ENCODE measurements around the gene SIN3A.

- TF ChIP-seq, protein P1, sequence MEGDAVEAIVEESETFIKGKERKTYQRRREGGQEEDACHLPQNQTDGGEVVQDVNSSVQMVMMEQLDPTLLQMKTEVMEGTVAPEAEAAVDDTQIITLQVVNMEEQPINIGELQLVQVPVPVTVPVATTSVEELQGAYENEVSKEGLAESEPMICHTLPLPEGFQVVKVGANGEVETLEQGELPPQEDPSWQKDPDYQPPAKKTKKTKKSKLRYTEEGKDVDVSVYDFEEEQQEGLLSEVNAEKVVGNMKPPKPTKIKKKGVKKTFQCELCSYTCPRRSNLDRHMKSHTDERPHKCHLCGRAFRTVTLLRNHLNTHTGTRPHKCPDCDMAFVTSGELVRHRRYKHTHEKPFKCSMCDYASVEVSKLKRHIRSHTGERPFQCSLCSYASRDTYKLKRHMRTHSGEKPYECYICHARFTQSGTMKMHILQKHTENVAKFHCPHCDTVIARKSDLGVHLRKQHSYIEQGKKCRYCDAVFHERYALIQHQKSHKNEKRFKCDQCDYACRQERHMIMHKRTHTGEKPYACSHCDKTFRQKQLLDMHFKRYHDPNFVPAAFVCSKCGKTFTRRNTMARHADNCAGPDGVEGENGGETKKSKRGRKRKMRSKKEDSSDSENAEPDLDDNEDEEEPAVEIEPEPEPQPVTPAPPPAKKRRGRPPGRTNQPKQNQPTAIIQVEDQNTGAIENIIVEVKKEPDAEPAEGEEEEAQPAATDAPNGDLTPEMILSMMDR (conservative IDR thresholded peaks at IDR 0.05 in 1 of 2, IDR thresholded peaks at IDR 0.05 in 1 of 2; ENCODE audit: low read depth in 1 of 2, low read length in 2 of 2): no peak
- no peak for TF ChIP-seq EZH2 (IDR thresholded peaks at IDR 0.05; ENCODE audit: low read length, missing control alignments)
Observed at GRCh38 chr15:75422554-75422953, 28.9 kb downstream of the SIN3A start.
